OCI-LY3 (cell line): ENCODE results near the gene ZYX.

Experiments used
- H2AFZ ChIP-seq: fragments of 200-600, 300-600 bp; shearing (Covaris generic); 2 replicates; pipeline ENCODE4 v1.6.0; 2014; ENCODE audit warnings: antibody characterized with exemption, low read depth, low read length
- H3K27ac ChIP-seq: fragments of 200-600, 300-600 bp; sonication (generic); 2 replicates; pipeline ENCODE4 v1.5.1; 2014; ENCODE audit warnings: mild to moderate bottlenecking, low read length, moderate library complexity, mixed read lengths
- H3K27me3 ChIP-seq: fragments of 200-600, 300-600 bp; sonication (generic); 2 replicates; pipeline ENCODE4 v1.6.1; 2014; ENCODE audit warnings: low read depth, low read length, mixed read lengths
- H3K36me3 ChIP-seq: fragments of 200-600, 300-600 bp; sonication (generic); replicated peaks from 2 replicates; pipeline ENCODE3; 2014; ENCODE audit warnings: low read depth, low read length, mixed read lengths
- H3K4me1 ChIP-seq: fragments of 300-600, 200-600 bp; sonication (generic); 2 replicates; pipeline ENCODE4 v1.6.1; 2014; ENCODE audit warnings: low read length, mixed read lengths
- H3K4me2 ChIP-seq: fragments of 200-600, 300-600 bp; sonication (generic); 2 replicates; pipeline ENCODE4 v1.6.1; 2014; ENCODE audit warnings: low read length, mixed read lengths
- H3K4me3 ChIP-seq: fragments of 300-600, 200-600 bp; sonication (generic); 2 replicates; pipeline ENCODE4 v1.5.1; 2014; ENCODE audit warnings: antibody characterized with exemption, mild to moderate bottlenecking, low read length, moderate library complexity
- H3K79me2 ChIP-seq: fragments of 300-600, 200-600 bp; shearing (Covaris generic); 2 replicates; pipeline ENCODE4 v1.6.1; 2014; ENCODE audit warnings: mild to moderate bottlenecking, low read length, mixed read lengths
- H3K9ac ChIP-seq: fragments of 300-600, 200-600 bp; shearing (Covaris generic); 2 replicates; pipeline ENCODE4 v1.6.0; 2014; ENCODE audit warnings: mild to moderate bottlenecking, low read length, moderate library complexity
- H3K9me3 ChIP-seq: fragments of 200-600, 300-600 bp; shearing (Covaris generic); 2 replicates; pipeline ENCODE4 v1.6.1; 2014; ENCODE audit warnings: low read length, mixed read lengths; ENCODE audit not compliant: insufficient read depth
- H4K20me1 ChIP-seq: fragments of 200-600, 300-600 bp; sonication (generic); 2 replicates; pipeline ENCODE4 v1.6.1; 2016; ENCODE audit warnings: low read length, mixed read lengths; ENCODE audit not compliant: insufficient read depth
- EZH2phosphoT487 ChIP-seq: fragments of 200-600 bp; shearing (Covaris generic); IDR thresholded peaks from 2 replicates; pipeline ENCODE4 v1.6.1; 2018; ENCODE audit warnings: antibody characterized with exemption, mixed run types, low read depth
- TF ChIP-seq, protein P1 (sequence below): fragments of 200-600, 300-600 bp; sonication (generic); IDR thresholded peaks from 2 replicates; pipeline ENCODE4 v1.5.1; 2014; ENCODE audit warnings: antibody characterized with exemption, low read length, low read depth

The ZYX gene

DNA sequence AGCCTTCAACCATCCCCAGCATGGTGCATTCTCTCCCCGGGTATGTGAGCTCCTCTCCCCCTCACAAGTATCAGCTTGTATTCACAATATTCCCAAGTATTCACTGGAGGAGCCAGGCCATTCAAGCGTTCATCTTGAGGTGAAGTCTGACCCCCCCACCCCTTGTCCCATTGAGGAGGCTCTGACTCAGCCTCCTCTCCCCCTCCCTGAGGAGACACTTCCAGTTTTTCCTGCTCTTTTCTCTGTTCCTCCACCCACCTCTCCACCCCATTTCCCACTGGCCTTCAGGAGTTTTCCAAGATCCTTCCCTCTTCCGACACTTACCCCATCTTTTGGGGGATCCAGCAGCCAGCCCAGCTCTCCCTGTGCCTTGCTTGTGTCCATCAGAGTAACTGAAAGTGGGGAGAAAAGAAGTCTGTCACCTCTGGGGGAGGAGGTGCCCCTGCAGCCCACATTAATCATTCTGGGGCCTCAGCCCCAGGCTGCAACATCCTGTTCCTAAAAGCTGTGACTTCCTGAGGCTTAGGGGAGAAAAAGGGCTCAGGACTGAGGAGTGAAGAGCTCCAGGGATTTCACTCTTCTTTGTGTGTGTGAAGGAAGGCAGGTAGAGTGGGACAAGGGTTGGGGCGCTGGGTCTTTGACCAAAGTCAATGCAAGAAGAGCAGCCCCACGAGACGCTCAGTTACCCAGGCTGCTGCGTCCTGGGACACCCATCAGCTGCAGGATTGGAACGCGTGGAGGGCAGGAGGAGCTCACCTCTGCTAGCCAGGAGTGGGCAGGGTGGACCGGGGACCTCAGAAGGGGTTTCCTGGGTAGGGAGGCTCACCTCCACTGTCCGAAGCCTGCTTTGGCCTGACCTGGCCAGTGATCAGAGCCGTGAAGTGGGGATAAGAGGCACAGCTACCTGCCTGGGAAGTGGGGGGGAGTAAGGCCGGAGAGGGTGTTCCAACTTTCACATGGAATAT, 26.4 kb downstream of the ZYX start:
- H3K4me3 ChIP-seq, result no peak overlapping the region
- H3K79me2 ChIP-seq, result no peaks in the 10 kb centered on the region

DNA sequence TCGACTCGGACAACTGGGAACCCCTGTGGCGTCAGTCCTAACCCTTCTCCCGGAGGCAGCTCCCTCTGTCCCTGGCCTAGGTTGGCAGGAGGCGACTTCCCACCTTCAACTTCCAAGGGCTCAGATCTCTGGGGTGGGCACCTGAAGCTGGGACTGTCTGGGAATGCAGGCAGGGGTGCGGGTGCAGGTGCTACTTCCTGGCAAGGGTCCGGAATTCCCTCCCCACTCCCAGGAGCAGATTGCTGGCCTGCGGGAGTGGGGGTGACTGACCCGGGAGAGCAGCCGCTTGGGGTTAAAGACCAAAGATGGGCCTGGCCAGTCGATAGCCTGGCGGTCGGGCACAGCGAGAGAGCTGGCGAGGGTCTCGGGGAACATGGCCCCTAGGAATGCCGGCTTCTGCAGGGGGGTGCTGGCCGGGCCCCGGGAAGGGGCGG, 27.1 kb downstream of the ZYX start:
- Histone ChIP-seq H3K79me2 (no peaks in the 10 kb centered on the region), H3K27me3 (peaks cover 57% of the 10 kb centered on the region), H4K20me1 (no peaks in the 10 kb centered on the region), H3K27ac (no peak overlapping the region), H3K36me3 (no peaks in the 10 kb centered on the region), H3K4me3 (no peak overlapping the region), H3K9ac (no peak overlapping the region), H3K4me1 (peaks cover 27% of the 10 kb centered on the region), H3K9me3 (no peaks in the 10 kb centered on the region), H3K4me2 (no peak overlapping the region), H2AFZ (no peak overlapping the region)
- TF ChIP-seq EZH2phosphoT487, result no peak
- TF ChIP-seq, protein P1, sequence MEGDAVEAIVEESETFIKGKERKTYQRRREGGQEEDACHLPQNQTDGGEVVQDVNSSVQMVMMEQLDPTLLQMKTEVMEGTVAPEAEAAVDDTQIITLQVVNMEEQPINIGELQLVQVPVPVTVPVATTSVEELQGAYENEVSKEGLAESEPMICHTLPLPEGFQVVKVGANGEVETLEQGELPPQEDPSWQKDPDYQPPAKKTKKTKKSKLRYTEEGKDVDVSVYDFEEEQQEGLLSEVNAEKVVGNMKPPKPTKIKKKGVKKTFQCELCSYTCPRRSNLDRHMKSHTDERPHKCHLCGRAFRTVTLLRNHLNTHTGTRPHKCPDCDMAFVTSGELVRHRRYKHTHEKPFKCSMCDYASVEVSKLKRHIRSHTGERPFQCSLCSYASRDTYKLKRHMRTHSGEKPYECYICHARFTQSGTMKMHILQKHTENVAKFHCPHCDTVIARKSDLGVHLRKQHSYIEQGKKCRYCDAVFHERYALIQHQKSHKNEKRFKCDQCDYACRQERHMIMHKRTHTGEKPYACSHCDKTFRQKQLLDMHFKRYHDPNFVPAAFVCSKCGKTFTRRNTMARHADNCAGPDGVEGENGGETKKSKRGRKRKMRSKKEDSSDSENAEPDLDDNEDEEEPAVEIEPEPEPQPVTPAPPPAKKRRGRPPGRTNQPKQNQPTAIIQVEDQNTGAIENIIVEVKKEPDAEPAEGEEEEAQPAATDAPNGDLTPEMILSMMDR, result no peak

More for the DNA sequence above, 26.4 kb downstream of the ZYX start:
- Histone ChIP-seq H3K9ac (no peak overlapping the region), H3K27ac (no peak overlapping the region), H2AFZ (no peak overlapping the region), H3K4me2 (no peak overlapping the region), H3K4me1 (peaks cover 27% of the 10 kb centered on the region), H4K20me1 (no peaks in the 10 kb centered on the region), H3K9me3 (no peaks in the 10 kb centered on the region), H3K36me3 (no peaks in the 10 kb centered on the region), H3K27me3 (peaks cover 58% of the 10 kb centered on the region)
- TF ChIP-seq, protein P1, result no peak
- TF ChIP-seq EZH2phosphoT487, result no peak

DNA sequence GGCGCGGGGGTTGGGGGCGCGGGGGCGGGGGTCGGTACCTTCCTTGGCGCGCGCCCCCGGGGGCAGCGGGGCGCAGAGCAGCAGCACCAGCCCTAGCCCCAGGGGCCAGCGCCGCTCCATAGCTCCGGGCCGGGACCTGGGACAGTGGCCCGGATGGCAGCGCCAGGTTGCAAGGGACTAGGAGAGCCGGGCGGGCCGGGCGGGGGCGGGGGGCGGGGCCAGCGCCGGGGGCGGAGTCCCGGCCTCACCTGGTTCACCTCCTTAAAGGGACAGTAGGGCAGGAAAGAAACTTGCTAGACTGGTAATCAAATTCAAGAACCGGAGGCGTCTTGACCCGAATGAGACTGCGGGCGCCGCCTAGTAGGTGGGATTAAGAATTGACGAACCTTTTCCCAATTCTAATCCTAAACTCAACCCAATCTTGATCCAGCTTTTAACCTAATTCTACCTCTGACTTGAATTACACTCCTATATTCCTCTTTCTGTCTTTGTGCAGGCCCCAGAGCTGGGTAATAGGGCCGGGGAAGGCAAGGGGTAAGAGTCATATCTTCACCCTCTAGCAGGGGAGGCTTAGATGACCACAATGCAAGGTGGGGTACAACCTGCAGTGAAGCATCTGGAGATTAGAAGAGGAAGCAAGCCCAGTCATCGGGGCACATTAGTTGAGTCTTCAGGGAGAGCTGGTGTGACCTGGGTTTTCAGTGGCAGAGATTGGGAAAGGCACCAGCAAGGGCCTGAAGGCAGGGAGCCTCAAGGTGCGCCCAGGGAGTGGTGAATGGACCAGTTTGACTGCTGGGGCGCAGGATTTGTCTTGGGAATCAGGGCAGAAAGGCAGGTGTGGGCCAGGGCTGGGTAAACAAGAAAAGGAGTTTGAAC, 27.8 kb downstream of the ZYX start, which contains the start of gene EPHA1:
Gene EPHA1, minus strand, starts transcription at position 171 of the 876 bp plus-strand sequence. Its CDS starts 51 bp downstream, at position 120.
- Histone ChIP-seq H3K9ac (no peak within 1 kb of the TSS), H3K4me3 (no peak within 1 kb of the TSS), H4K20me1 (no peaks in the 10 kb centered on the region), H3K27ac (no peak within 1 kb of the TSS), H3K9me3 (no peaks in the 10 kb centered on the region), H2AFZ (no peak within 1 kb of the TSS), H3K27me3 (peaks cover 53% of the 10 kb centered on the region), H3K79me2 (no peaks in the 10 kb centered on the region), H3K36me3 (no peaks in the 10 kb centered on the region), H3K4me2 (peak within 1 kb of the TSS; percentile 24; the same call in 1 of the 2 replicates), H3K4me1 (peaks cover 27% of the 10 kb centered on the region)
- TF ChIP-seq, protein P1, result peak; percentile 11; the same call in 1 of the 2 replicates
- TF ChIP-seq EZH2phosphoT487, result no peak
